GM12891 (cell line): Measurements from ENCODE around the gene TUSC7. TPM values are rescaled to one million over a fixed set of nuclear protein-coding genes. Genes with fewer than 3 reads are reported as not detected.

Experiments used
- DNase-seq: peaks from one replicate; pipeline ENCODE4 v3.0.0; 2011; ENCODE audit warnings: low spot score; ENCODE audit not compliant: insufficient read length
- FAIRE-seq: peaks from 2 replicates; lab custom pipeline; 2011; peaks lifted over from hg19 to GRCh38; lab: Jason Lieb, UNC
- PAX5 ChIP-seq: IDR thresholded peaks from 2 replicates; pipeline ENCODE4 v1.6.1; 2011; ENCODE audit warnings: low read length, moderate library complexity, mild to moderate bottlenecking; ENCODE audit not compliant: insufficient read depth, severe bottlenecking
- POLR2A ChIP-seq: IDR thresholded peaks from 2 replicates; pipeline ENCODE4 v1.6.1; 2011; ENCODE audit warnings: low read depth, low read length, control low read depth
- POLR2AphosphoS5 ChIP-seq: IDR thresholded peaks from 2 replicates; pipeline ENCODE4 v1.6.1; 2011; ENCODE audit warnings: low read depth, low read length, control low read depth
- POU2F2 ChIP-seq: IDR thresholded peaks from 2 replicates; pipeline ENCODE4 v1.6.1; 2011; ENCODE audit warnings: low read depth, mild to moderate bottlenecking, control low read depth, low read length, moderate library complexity
- SPI1 ChIP-seq: IDR thresholded peaks from 2 replicates; pipeline ENCODE4 v1.6.1; 2011; ENCODE audit warnings: low read depth, low read length, control low read depth
- TAF1 ChIP-seq: IDR thresholded peaks from 2 replicates; pipeline ENCODE4 v1.6.1; 2011; ENCODE audit warnings: low read depth, low read length, control low read depth
- polyA plus RNA-seq: library from polyadenylated mRNA; unstranded; fragments of >200 nt; gene quantifications from one replicate; pipeline ENCODE4 v1.2.1, GENCODE V29; 2012; ENCODE audit warnings: low read depth, missing spikeins, inconsistent platforms; ENCODE audit not compliant: missing spikeins

The TUSC7 gene
- polyA plus RNA-seq, result not detected

DNA sequence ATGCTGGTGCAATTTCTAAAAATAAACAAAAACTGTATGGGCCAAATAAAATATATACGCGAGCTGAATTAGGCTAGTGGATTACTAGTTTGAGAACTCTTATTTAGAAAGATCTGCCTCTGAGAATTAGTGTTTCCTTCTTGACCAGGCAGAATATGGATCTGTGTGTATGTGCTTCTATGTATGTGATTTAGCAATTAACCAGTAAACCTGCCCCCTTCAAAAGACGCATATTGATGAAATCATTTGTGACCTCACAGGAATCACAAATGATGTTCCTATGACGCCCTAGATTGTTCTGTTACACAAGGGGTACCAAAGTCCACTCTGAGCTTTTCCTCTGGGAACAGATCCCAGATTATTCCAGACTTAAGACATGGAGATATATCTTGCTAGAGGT lies at the start of gene TUSC7:
Gene TUSC7 (plus strand): TSS at position 301 of the 400 bp plus-strand sequence.
- FAIRE-seq (no peak), DNase-seq (no peak)
- TF ChIP-seq PAX5 (no peak), POU2F2 (no peak), POLR2AphosphoS5 (no peak), POLR2A (no peak), SPI1 (no peak), TAF1 (no peak)

DNA sequence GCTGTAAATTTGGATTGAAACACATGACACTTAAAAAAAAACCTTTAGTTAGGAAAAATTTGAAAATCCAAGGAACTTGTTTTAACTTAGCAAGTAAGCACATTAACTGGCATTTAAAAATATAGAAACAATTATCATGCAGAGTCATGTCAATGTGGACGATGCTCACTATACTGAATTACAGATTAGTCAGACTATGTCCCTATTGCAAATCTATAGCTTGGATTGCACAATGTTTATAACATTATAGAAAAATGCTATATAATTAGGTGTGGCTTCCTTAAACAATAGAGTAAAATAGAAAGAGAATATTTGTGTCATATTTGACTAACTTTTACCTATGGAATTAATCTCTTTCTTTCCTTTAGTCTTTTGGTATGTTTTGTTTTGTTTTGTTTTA lies 48.4 kb upstream of the TUSC7 start:
- DNase-seq, result no peak
- no peak for TF ChIP-seq POLR2A
- FAIRE-seq, result no peak

DNA sequence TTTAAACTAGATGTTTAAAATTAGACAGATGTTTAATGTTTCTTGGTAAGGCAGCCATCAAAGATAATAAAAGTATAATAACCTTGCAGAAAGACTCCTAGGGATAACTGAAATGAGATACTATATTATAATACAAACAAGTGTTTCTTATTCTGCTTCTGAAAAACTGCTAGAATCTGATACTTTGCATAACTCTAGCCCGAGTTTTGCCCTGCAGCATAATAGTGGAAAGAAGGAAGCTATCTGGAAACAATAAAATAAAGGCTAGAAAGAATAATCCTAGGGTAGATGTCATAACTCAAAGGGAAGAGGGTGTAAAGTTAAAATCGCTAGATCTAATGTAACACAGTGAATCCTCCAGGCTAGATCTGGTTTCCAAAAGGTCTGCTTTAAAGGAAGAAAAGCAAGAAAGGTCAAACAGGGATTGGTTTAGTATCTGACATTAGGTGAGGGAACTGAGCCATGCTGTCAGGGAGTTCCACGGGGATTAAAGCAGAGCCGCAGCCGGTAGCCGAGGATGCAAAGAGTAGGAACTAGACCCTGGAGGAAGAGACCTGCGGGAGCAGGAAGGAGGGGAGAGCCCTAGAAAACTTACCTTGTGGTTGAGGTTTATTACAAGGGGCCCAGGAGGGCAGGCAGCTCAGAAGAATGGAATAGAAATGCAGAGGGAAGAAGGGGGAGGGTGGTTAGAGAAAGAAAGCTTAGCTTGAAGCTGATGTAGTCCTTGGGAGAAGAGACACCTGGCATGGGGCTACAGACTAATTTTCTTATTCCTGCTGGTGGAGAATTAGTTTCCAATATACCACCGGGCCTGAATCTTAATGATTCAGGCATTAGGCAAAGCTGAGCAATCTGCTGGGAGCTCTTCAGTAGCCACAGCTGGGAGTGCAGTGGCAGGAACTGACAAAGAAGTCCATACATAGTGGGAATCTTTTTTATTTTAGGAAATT lies 46.1 kb upstream of the TUSC7 start:
- TF ChIP-seq PAX5 (no peak), POLR2AphosphoS5 (no peak), POU2F2 (no peak), SPI1 (no peak), TAF1 (no peak), POLR2A (no peak)
- DNase-seq (no peak), FAIRE-seq (no peak)

DNA sequence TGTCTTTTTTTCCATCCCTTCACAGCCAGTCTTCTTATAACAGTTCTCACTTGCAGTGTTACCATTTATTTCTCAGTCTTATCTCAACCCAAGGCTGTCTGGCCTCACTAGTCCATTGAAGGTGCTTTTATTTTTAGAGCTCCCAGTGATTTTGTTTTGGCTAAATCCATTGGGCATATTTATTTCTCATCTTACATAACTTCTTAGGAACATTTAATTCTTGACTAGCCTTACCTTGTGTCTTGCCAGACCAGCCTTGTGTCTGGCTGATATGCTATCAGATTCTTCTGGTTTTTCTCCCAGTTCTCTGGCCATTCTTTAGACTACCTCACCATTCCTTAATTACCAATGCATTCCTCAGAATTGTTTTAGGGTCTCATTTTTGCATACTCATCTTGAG lies 42.3 kb upstream of the TUSC7 start:
- TF ChIP-seq POLR2AphosphoS5, result no peak
- no peak for FAIRE-seq

DNA sequence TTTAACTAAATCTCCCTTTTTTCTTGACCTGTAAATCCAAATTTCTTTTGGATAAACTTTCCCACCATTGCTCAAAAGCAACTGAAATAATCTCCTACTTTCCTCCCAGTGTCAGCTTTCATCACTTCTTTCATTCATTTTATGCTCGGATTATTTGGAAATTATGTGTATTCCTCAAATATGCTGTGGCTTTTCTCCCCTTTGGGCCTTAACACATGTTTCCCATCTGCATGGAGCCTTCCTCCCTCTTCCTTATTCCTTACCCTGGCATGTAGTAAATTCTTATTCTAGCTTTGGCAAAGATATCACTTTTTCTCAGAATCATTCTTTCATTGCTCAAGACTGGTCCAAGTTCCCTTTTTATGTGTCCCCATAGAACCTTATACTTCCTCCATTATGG lies 41.8 kb upstream of the TUSC7 start:
- DNase-seq (no peak), FAIRE-seq (no peak)
- TF ChIP-seq TAF1 (no peak), SPI1 (no peak), PAX5 (no peak), POLR2A (no peak), POLR2AphosphoS5 (no peak), POU2F2 (no peak)

More for the DNA sequence above, 42.3 kb upstream of the TUSC7 start:
- no peak for DNase-seq

DNA sequence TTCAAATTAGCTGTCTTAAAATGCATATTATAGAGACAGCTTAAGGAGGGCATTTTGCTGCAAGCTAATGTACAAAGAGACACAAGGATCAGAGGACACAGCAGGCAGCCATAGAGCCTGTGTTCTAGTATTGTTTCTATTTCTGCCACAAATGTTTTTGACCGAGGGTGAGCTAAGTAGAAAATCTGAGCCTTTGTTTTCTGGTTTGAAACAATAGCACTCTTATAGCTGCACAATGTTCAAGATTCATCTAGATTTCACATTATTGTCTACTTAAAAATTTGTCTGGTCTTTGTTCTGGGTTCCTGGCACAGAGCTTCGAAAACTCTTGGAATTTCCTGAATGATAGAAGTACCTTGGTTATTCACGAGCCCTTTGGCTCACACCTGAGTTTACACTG lies 40.0 kb upstream of the TUSC7 start:
- DNase-seq, result no peak
- FAIRE-seq, result no peak
- TF ChIP-seq POU2F2, result no peak
- TF ChIP-seq POLR2AphosphoS5, result no peak
- TF ChIP-seq SPI1, result no peak
- TF ChIP-seq POLR2A, result no peak
- no peak for TF ChIP-seq TAF1
- TF ChIP-seq PAX5, result no peak

DNA sequence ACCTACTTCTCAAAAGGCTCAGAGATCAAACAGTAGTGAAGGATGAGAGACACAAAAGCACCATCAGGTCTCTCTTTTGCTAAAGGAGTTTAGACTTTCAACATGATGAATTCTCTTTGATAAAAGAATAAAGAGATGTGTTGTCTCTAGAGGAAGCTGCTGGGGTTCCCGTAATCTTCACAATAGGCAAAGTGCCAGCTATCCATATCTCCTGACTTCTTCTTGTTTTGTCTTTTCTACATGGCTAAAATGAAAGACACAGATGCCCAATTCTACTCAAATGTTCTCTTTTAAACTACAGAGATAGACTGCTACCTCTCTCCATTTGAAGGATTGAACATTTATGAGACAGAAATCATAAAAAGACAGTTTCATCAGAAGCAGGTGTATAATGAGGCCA lies 38.4 kb upstream of the TUSC7 start:
- FAIRE-seq, result no peak
- no peak for DNase-seq
- TF ChIP-seq POU2F2 (no peak), POLR2AphosphoS5 (no peak), TAF1 (no peak), POLR2A (no peak), SPI1 (no peak), PAX5 (no peak)

DNA sequence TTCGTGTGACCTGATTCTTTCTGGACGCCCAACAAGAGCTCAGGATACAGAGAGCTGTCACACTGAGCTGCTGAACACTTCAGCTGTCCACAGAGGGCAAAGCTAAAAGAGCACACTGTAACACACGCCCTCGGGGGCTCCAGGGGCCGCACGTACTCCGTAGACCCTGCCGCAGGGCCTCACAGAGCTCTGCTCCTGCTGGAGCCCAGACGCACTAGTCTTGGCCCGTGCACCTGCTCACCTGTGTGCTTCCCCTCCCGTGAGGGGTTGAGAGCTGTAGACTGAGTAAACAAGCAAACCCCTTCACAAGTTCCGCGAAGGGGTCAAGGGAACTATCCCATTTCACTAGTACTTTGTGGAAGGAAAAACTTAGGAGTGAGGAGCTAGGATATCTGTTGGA lies 30.7 kb upstream of the TUSC7 start:
- no peak for DNase-seq
- no peak for FAIRE-seq
- no peak for TF ChIP-seq POLR2A
- no peak for TF ChIP-seq POU2F2
- no peak for TF ChIP-seq TAF1
- TF ChIP-seq PAX5, result no peak
- no peak for TF ChIP-seq POLR2AphosphoS5
- no peak for TF ChIP-seq SPI1

DNA sequence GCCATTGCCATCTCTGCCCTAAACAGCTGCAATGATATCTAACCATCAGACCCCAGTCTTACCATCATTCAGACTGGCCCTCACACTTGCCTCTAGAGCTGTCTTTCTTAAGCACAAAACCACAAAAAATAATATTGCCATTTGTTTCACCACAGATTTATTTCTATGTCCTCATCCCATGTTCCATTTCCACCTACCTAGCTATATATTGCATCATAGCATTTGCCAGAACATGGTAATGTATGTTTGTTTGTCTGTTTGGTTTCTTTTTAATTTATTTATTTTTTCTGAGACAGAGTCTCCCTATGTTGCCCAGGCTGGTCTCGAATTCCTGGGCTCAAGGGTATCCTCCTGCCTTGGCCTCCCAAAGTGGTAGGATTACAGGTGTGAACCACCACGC lies 18.5 kb upstream of the TUSC7 start:
- TF ChIP-seq PAX5 (no peak), TAF1 (no peak), POU2F2 (no peak), SPI1 (no peak), POLR2A (no peak), POLR2AphosphoS5 (no peak)
- FAIRE-seq (no peak), DNase-seq (no peak)

DNA sequence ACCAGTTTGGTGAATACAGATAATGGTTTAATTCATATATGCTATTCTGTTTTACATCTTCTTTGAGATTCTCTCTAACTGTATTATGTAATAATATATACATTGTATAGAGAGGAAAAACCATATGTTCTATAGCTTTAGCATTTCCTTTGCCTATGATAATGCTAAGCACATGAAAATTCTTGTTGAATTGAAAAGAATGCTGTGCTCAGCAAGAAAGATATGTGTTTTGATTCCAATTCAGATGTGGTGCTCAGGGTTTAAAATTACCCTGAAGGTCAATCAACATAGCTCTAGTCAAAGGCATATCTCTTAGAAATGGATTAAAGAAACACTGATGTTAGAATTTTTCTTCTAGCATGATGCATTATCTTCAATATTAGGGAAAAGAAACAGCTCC lies 8.5 kb upstream of the TUSC7 start:
- no peak for DNase-seq
- no peak for FAIRE-seq

DNA sequence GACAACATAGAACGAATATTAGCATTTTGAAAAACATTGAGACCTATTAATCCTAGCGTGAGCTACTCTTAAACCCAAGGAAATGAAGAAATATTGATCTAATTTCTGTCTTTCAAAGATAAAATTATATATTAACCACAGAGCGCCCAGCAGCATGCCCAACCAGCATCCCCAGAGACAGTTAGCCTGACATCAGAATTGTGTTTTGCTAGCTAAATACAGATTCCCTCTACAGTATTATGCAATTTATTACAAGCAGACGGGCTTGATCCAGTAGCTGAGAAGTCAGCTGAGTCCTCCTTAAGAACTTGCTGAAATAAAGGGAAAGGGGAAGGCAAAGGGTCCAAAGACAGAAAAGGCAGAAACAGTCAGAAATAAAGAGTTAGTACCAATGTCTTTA lies 7.2 kb upstream of the TUSC7 start:
- no peak for TF ChIP-seq TAF1
- TF ChIP-seq PAX5, result no peak
- no peak for TF ChIP-seq POU2F2
- FAIRE-seq (no peak), DNase-seq (no peak)

More for the DNA sequence above, 8.5 kb upstream of the TUSC7 start:
- TF ChIP-seq POLR2A (no peak), TAF1 (no peak), POLR2AphosphoS5 (no peak)

DNA sequence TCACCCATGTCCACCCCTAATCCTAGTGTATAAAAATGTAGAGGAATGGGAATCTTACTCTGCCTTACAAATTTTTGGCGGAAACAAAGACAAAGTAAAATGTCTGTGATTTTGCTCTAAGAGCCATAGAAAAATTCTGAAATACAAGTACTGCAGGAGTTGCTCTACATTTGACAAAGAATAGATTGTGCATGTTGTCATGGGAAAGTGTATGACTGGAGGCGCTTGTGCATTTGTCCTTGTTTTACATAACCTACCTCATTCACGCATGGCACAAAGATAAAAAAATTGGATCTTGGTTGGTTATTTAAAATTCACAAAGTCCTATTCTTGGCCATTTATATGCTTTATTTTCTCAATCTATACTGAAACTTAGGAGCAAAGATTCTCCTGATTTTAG lies 2.0 kb upstream of the TUSC7 start:
- TF ChIP-seq POU2F2 (no peak), PAX5 (no peak), POLR2A (no peak), SPI1 (no peak), POLR2AphosphoS5 (no peak), TAF1 (no peak)
- FAIRE-seq (no peak), DNase-seq (no peak)
